Kidney glomerular epithelial cell (primary cell): ENCODE measurements around the gene RNF39.

ENCODE experiments used
- DNase-seq: peaks from one replicate; lab custom pipeline; 2025; lab: John Stamatoyannopoulos, UW

RNF39 gene

GRCh38 chr6:30096829-30097228 lies 21.3 kb upstream of the RNF39 start:
- DNase-seq = no peak

GRCh38 chr6:30093951-30094661 lies 18.5 kb upstream of the RNF39 start:
- DNase-seq = no peak

GRCh38 chr6:30092852-30093543 lies 17.4 kb upstream of the RNF39 start:
- DNase-seq = no peak

GRCh38 chr6:30091577-30092381 lies 16.2 kb upstream of the RNF39 start:
- peak; percentile 70 for DNase-seq

GRCh38 chr6:30087876-30088275 lies 12.3 kb upstream of the RNF39 start:
- no peak for DNase-seq

- DNase-seq = no peak
Measured at GRCh38 chr6:30077218-30077617, 1.6 kb upstream of the RNF39 start.

- DNase-seq = no peak
Measured at GRCh38 chr6:30075790-30076732, 492 bp upstream of the RNF39 start.

GRCh38 chr6:30074331-30075093 lies 1.1 kb downstream of the RNF39 start:
- no peak for DNase-seq

- no peak for DNase-seq
Measured at GRCh38 chr6:30073489-30074235, 1.9 kb downstream of the RNF39 start.

- no peak for DNase-seq
Measured at GRCh38 chr6:30071858-30072257, 3.7 kb downstream of the RNF39 start.

GRCh38 chr6:30071081-30071818 lies 4.3 kb downstream of the RNF39 start:
- DNase-seq = no peak

GRCh38 chr6:30067460-30068139 lies 8.0 kb downstream of the RNF39 start:
- no peak for DNase-seq

GRCh38 chr6:30066577-30067459 lies 8.8 kb downstream of the RNF39 start, which contains the start of gene PPP1R11:
PPP1R11 (plus strand) TSS chr6:30067198; CDS start chr6:30067411, 213 bp downstream.
- peak; percentile 98 for DNase-seq

- DNase-seq = no peak
Measured at GRCh38 chr6:30066082-30066481, 9.5 kb downstream of the RNF39 start.

- DNase-seq = no peak
Measured at GRCh38 chr6:30063315-30063714, 12.3 kb downstream of the RNF39 start.

- no peak for DNase-seq
Measured at GRCh38 chr6:30062471-30063178, 12.9 kb downstream of the RNF39 start.

- peak; percentile 25 for DNase-seq
Measured at GRCh38 chr6:30061858-30062458, 13.6 kb downstream of the RNF39 start.
